Activated naive CD8-positive, alpha-beta T cell (primary cell): ENCODE results near the gene ZNF33B.
"Not testable (repeated sequence)": the region's sequence is repeated elsewhere in the genome, so short reads cannot be mapped to it uniquely, and the experiment has no call there.

Experiments
- H3K27ac Mint-ChIP-seq: one replicate; pipeline ENCODE4 v1.8.0; 2021; ENCODE audit warnings: mixed read lengths
- H3K27me3 Mint-ChIP-seq: one replicate; pipeline ENCODE4 v1.8.0; 2021; ENCODE audit warnings: mixed read lengths
- H3K36me3 Mint-ChIP-seq: one replicate; pipeline ENCODE4 v1.8.0; 2021; ENCODE audit warnings: mixed read lengths
- H3K4me1 Mint-ChIP-seq: one replicate; pipeline ENCODE4 v1.8.0; 2021; ENCODE audit warnings: low read depth, mixed read lengths
- H3K4me3 Mint-ChIP-seq: one replicate; pipeline ENCODE4 v1.8.0; 2021; ENCODE audit warnings: mild to moderate bottlenecking, mixed read lengths
- H3K9me3 Mint-ChIP-seq: one replicate; pipeline ENCODE4 v1.8.0; 2021; ENCODE audit warnings: low read depth, mixed read lengths

Gene ZNF33B

GRCh38 chr10:42574336-42574735, 64.0 kb downstream of the ZNF33B start:
- Mint-ChIP-seq H3K4me1 (no peaks in the 10 kb centered on the region), H3K9me3 (peaks cover 19% of the 10 kb centered on the region), H3K36me3 (peaks cover 11% of the 10 kb centered on the region), H3K27me3 (peaks cover 4% of the 10 kb centered on the region), H3K27ac (no peak overlapping the region), H3K4me3 (no peak overlapping the region)

GRCh38 chr10:42556931-42557330, 81.4 kb downstream of the ZNF33B start:
- H3K9me3 Mint-ChIP-seq: no peaks in the 10 kb centered on the region
- peaks cover 5% of the 10 kb centered on the region for H3K27me3 Mint-ChIP-seq
- no peak overlapping the region for H3K4me3 Mint-ChIP-seq
- no peaks in the 10 kb centered on the region for H3K36me3 Mint-ChIP-seq
- peaks cover 10% of the 10 kb centered on the region for H3K4me1 Mint-ChIP-seq
- H3K27ac Mint-ChIP-seq: no peak overlapping the region

GRCh38 chr10:42553576-42553975, 84.8 kb downstream of the ZNF33B start:
- H3K27me3 Mint-ChIP-seq, H3K27ac Mint-ChIP-seq, H3K9me3 Mint-ChIP-seq, H3K36me3 Mint-ChIP-seq: not testable (repeated sequence)
- Mint-ChIP-seq H3K4me1 (peaks cover 34% of the 10 kb centered on the region), H3K4me3 (peak overlapping the region; percentile 97)

- H3K4me1 Mint-ChIP-seq: peaks cover 36% of the 10 kb centered on the region
- peak overlapping the region; percentile 97 for H3K4me3 Mint-ChIP-seq
- H3K36me3 Mint-ChIP-seq: peaks cover 11% of the 10 kb centered on the region
- H3K27me3 Mint-ChIP-seq: peaks cover 2% of the 10 kb centered on the region
- peak overlapping the region; percentile 93 for H3K27ac Mint-ChIP-seq
- H3K9me3 Mint-ChIP-seq: peaks cover 5% of the 10 kb centered on the region
Measured at GRCh38 chr10:42553064-42553407, 85.3 kb downstream of the ZNF33B start.

DNA sequence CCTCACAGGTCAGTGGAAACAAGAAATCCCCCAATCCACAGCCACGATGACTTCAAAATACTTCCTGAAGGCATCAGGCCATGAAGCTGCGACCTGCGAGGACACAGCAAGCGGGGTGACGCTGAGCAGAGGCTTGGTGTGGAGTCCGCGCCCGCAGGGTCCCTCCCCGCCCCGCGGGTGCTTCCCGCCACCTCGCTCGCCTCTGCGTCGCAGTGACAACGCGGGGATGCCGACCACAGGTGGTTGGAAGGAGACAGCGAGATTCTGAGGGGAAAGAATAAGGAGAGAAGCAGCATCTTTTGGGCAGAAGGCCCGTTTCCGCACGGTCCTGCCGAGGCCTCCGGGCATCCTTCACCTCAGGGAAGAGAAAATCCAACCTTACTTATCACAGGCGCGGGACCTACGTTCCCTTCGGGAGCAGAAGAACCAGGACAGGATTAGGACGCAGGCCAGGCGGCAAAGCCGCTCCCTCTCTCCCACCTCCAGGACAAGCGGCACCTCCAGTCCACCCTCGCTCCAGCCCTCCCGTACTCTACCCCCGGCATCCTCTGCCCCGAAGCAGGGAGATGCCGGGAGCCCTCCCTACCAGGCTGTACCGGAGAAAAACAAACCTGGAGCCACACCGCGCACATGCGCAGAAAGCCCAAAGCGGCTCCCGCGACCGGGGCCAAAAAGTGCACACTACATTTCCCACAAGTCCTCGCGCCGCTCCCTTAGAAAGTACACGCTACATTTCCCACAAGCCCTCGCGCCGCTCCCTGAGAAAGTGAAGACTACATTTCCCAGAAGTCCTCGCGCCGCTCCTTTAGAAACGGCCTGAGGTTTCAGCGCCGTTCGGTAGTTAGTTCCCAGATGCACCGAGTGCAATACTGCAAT, 85.9 kb downstream of the ZNF33B start:
- H3K4me1 Mint-ChIP-seq: peaks cover 42% of the 10 kb centered on the region
- peaks cover 2% of the 10 kb centered on the region for H3K27me3 Mint-ChIP-seq
- peaks cover 17% of the 10 kb centered on the region for H3K36me3 Mint-ChIP-seq

GRCh38 chr10:42551582-42552187, 86.7 kb downstream of the ZNF33B start:
- Mint-ChIP-seq H3K4me1 (peaks cover 48% of the 10 kb centered on the region), H3K27me3 (peaks cover 2% of the 10 kb centered on the region), H3K4me3 (peak overlapping the region; percentile 97), H3K36me3 (peaks cover 25% of the 10 kb centered on the region), H3K27ac (peak overlapping the region; percentile 93), H3K9me3 (peaks cover 12% of the 10 kb centered on the region)

More for the DNA sequence above, 85.9 kb downstream of the ZNF33B start:
- H3K27ac Mint-ChIP-seq: peak overlapping the region; percentile 93
- H3K9me3 Mint-ChIP-seq: peaks cover 8% of the 10 kb centered on the region
- peak overlapping the region; percentile 97 for H3K4me3 Mint-ChIP-seq

GRCh38 chr10:42549851-42550250, 88.5 kb downstream of the ZNF33B start:
- Mint-ChIP-seq H3K27me3 (no peaks in the 10 kb centered on the region), H3K36me3 (peaks cover 35% of the 10 kb centered on the region), H3K4me1 (peaks cover 50% of the 10 kb centered on the region), H3K27ac (no peak overlapping the region), H3K4me3 (peak overlapping the region; percentile 97), H3K9me3 (peaks cover 18% of the 10 kb centered on the region)

DNA sequence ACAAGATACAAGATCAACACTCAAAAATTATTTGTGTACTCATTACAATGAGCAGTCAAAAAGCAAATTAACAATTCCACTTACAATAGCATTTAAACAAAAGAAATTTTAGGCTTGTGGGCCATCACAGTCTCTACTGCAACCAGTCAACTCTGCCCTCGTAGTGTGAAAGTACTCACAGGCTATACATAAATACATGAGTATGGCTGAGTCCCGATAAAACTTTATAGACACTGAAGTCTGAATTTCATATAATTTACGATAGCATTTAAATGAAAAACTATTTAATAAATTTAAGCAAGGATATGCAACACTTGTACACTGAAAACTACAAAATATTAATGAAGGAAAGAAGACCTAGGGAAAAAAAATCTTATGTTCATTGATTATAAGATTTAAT, 90.1 kb downstream of the ZNF33B start:
- Mint-ChIP-seq H3K4me1 (peaks cover 48% of the 10 kb centered on the region), H3K4me3 (no peak overlapping the region), H3K27me3 (no peaks in the 10 kb centered on the region), H3K9me3 (peaks cover 20% of the 10 kb centered on the region), H3K27ac (no peak overlapping the region), H3K36me3 (peaks cover 49% of the 10 kb centered on the region)

- peaks cover 76% of the 10 kb centered on the region for H3K36me3 Mint-ChIP-seq
- H3K27ac Mint-ChIP-seq: no peak overlapping the region
- H3K9me3 Mint-ChIP-seq: peaks cover 33% of the 10 kb centered on the region
- H3K27me3 Mint-ChIP-seq: no peaks in the 10 kb centered on the region
- no peak overlapping the region for H3K4me3 Mint-ChIP-seq
- peaks cover 23% of the 10 kb centered on the region for H3K4me1 Mint-ChIP-seq
Measured at GRCh38 chr10:42544945-42545344, 93.4 kb downstream of the ZNF33B start.

DNA sequence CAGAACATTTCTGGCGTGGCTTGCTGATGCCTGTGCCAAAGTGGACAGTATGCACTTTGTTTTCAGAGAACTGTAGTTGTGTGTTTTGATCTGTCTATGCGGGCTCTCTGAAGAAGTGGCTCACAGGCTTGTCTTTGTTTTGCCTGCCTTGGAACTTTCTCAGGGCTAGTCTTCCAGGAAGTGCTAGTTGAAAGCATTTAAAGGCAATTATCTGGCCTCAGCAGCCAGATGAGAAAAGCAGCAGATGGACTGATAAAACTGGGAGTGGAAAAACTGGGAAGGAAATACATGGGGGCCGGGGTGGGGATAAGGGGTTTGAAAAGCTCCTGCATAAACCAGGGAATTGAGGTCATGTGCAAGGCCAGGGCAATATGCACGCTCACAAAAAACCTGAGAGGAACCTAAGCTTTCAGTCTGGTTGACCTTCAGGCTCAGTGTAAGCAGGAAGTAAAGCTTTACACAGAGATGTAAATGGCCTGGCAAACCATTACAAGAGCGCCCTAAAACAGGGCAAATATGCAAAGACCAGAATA, 94.5 kb downstream of the ZNF33B start:
- no peak overlapping the region for H3K4me3 Mint-ChIP-seq
- no peak overlapping the region for H3K27ac Mint-ChIP-seq
- peaks cover 76% of the 10 kb centered on the region for H3K36me3 Mint-ChIP-seq
- H3K4me1 Mint-ChIP-seq: peaks cover 19% of the 10 kb centered on the region
- H3K9me3 Mint-ChIP-seq: peaks cover 31% of the 10 kb centered on the region
- H3K27me3 Mint-ChIP-seq: no peaks in the 10 kb centered on the region
